ENCODE measurements around the gene SLC66A1. TPM values are rescaled to one million over a fixed set of nuclear protein-coding genes. Genes with fewer than 3 reads are reported as not detected.

The SLC66A1 gene
- total RNA-seq, result 19.5 and 24.3 TPM in 2 replicates

GRCh38 chr1:19311931-19312781 is at the start of gene SLC66A1, which contains the start of gene AKR7A2:
Gene SLC66A1, plus strand, starts transcription at chr1:19312326. Its CDS starts 5,352 bp downstream, at chr1:19317678.
Gene AKR7A2, minus strand, starts transcription at chr1:19312144. Its CDS starts 20 bp downstream, at chr1:19312124.

GRCh38 chr1:19288324-19289241 is 23.5 kb upstream of the SLC66A1 start, which contains the start of gene AKR7A3:
Gene AKR7A3, minus strand, starts transcription at chr1:19288770. Its CDS starts 61 bp downstream, at chr1:19288709.

Small RNA genes within 50 kb of the gene (small RNA-seq; reads per million reads assigned to genes)
- gene RNU6-1099P, result not detected

Other genes with a start within 250 kb of the SLC66A1 start
- 95.5 and 121 TPM in 2 replicates for gene UBR4, start 102.1 kb upstream of the SLC66A1 start, total RNA-seq
- gene EMC1, start 60.8 kb upstream of the SLC66A1 start, total RNA-seq, result 59.2 and 81.9 TPM in 2 replicates
- 36.4 and 50.2 TPM in 2 replicates for gene MRTO4, start 60.5 kb upstream of the SLC66A1 start, total RNA-seq
- 0.73 and 1.4 TPM in 2 replicates for gene AKR7A3, start 23.6 kb upstream of the SLC66A1 start, total RNA-seq
- gene AKR7A2, start 182 bp upstream of the SLC66A1 start, total RNA-seq, result 64.1 and 66.1 TPM in 2 replicates
- gene CAPZB, start 173.2 kb downstream of the SLC66A1 start, total RNA-seq, result 171 and 180 TPM in 2 replicates